ENCODE data around the gene BPIFA2. TPM values are rescaled to one million over a fixed set of nuclear protein-coding genes. Genes with fewer than 3 reads are reported as not detected.

Gene BPIFA2
- total and polyA plus RNA-seq, 2 donors (not counting 1 experiment from before 2014, with no cell fraction given): not detected

DNA sequence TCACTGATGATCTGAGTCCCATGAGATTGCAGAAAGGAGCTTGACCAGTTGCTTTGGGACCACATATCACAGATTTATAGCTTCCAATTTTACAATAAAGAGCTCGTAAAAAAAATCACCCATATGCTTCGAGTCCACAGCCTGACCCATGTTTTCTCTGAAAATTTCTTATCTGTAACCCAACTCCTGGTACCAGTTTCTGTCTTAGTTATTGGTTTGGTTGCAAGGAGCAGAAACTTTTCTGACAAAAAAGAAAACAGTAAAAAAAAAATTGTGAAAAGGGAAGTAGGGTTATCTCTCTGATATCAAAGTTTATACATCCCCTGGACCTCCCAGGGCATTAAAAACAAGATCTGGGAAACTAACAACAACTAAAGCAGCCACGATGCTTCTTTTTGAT, 30.8 kb upstream of the BPIFA2 start:
- Histone ChIP-seq H3K36me3 (replicated peaks in 1 of 2; ENCODE audit: control extremely low read depth in 1 of 2, control insufficient read depth in 1 of 2, extremely low read depth in 1 of 2, insufficient read depth in 2 of 2, low read length in 1 of 2) (no peaks in the 10 kb centered on the region), H3K4me2 (replicated peaks; ENCODE audit: low read depth, low read length, poor library complexity, severe bottlenecking) (no peak overlapping the region), H4K20me1 (ENCODE audit: control insufficient read depth, insufficient read depth, low read length, poor library complexity, severe bottlenecking) (no peaks in the 10 kb centered on the region), H3K4me3 (ENCODE audit: control extremely low read depth in 1 of 5, extremely low read depth in 1 of 5, insufficient read depth in 1 of 5, low read depth in 2 of 5, low read length in 4 of 5) (no peak overlapping the region), H3K27me3 (replicated peaks in 1 of 4; ENCODE audit: control extremely low read depth in 1 of 4, control insufficient read depth in 3 of 4, insufficient read depth in 4 of 4, low read length in 3 of 4) (peaks cover 0 to 2% (median 0%) of the 10 kb centered on the region in 4 experiments), H3K27ac (ENCODE audit: low read length in 2 of 2) (no peak overlapping the region), H3K79me2 (ENCODE audit: control insufficient read depth, insufficient read depth, low read length) (no peaks in the 10 kb centered on the region), H2AFZ (ENCODE audit: insufficient read depth, low read depth, low read length, poor library complexity, severe bottlenecking) (no peak overlapping the region), H3K9ac (ENCODE audit: low read length) (no peak overlapping the region), H3K9me3 (ENCODE audit: control extremely low read depth in 1 of 3, control insufficient read depth in 2 of 3, insufficient read depth in 1 of 3, low read length in 2 of 3) (peaks cover 0 to 1% (median 0%) of the 10 kb centered on the region in 3 donors), H3K4me1 (ENCODE audit: control insufficient read depth in 2 of 2, insufficient read depth in 2 of 2, low read length in 2 of 2) (no peaks in the 10 kb centered on the region)
- DNase-seq: no peak
- CTCF ChIA-PET: no interaction called here
- POLR2A ChIA-PET: no interaction called here
- Mint-ChIP-seq H3K27me3 (peaks cover 7% of the 10 kb centered on the region), H3K9me3 (ENCODE audit: insufficient read depth) (no peaks in the 10 kb centered on the region), H3K4me1 (no peaks in the 10 kb centered on the region), H3K27ac (no peak overlapping the region), H3K4me3 (no peak overlapping the region)
- TF ChIP-seq EZH2 (IDR thresholded peaks at IDR 0.05; ENCODE audit: borderline replicate concordance, insufficient read depth, low read depth, low read length, poor library complexity, severe bottlenecking): no peak
- TF ChIP-seq, protein P1, sequence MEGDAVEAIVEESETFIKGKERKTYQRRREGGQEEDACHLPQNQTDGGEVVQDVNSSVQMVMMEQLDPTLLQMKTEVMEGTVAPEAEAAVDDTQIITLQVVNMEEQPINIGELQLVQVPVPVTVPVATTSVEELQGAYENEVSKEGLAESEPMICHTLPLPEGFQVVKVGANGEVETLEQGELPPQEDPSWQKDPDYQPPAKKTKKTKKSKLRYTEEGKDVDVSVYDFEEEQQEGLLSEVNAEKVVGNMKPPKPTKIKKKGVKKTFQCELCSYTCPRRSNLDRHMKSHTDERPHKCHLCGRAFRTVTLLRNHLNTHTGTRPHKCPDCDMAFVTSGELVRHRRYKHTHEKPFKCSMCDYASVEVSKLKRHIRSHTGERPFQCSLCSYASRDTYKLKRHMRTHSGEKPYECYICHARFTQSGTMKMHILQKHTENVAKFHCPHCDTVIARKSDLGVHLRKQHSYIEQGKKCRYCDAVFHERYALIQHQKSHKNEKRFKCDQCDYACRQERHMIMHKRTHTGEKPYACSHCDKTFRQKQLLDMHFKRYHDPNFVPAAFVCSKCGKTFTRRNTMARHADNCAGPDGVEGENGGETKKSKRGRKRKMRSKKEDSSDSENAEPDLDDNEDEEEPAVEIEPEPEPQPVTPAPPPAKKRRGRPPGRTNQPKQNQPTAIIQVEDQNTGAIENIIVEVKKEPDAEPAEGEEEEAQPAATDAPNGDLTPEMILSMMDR (IDR thresholded peaks at IDR 0.05): no peak
- intact Hi-C loops (cut with micrococcal nuclease): no loop called here
- WGBS (ENCODE audit: insufficient coverage): 67% methylated on average over 1 of the region's 3 CpGs
- ATAC-seq (ENCODE audit: low read depth): no peak

DNA sequence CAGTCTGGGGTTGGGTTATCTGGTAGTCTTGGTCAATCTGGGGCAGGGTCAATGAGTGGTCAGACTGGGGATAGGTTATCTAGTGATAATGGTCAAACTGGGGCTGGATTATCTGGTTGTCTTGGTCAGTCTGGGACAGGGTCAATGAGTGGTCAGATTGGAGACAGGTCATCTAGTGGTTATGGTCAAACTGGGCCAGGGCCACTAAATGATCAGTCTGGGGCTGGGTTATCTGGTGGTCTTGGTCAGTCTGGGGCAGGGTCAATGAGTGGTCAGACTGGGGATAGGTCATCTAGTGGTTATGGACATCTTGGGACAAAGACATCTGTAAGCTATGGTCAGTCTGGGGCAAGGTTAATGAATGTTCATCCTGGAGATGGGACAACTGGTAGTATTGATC, 28.5 kb upstream of the BPIFA2 start:
- no peak for DNase-seq
- no peak overlapping the region for H3K4me3 ChIP-seq (ENCODE audit: control extremely low read depth in 1 of 5, extremely low read depth in 1 of 5, insufficient read depth in 1 of 5, low read depth in 2 of 5, low read length in 4 of 5)
- H3K4me2 ChIP-seq (replicated peaks; ENCODE audit: low read depth, low read length, poor library complexity, severe bottlenecking): no peak overlapping the region
- ATAC-seq (ENCODE audit: low read depth): no peak
- CTCF ChIA-PET: no interaction called here
- no peak overlapping the region for H3K9ac ChIP-seq (ENCODE audit: low read length)
- no peaks in the 10 kb centered on the region for H4K20me1 ChIP-seq (ENCODE audit: control insufficient read depth, insufficient read depth, low read length, poor library complexity, severe bottlenecking)
- H3K4me1 ChIP-seq (ENCODE audit: control insufficient read depth in 2 of 2, insufficient read depth in 2 of 2, low read length in 2 of 2): no peaks in the 10 kb centered on the region
- Mint-ChIP-seq H3K27me3 (peaks cover 4% of the 10 kb centered on the region), H3K9me3 (ENCODE audit: insufficient read depth) (no peaks in the 10 kb centered on the region), H3K27ac (no peak overlapping the region), H3K4me3 (no peak overlapping the region), H3K4me1 (no peaks in the 10 kb centered on the region)
- intact Hi-C loops (cut with micrococcal nuclease): no loop called here
- TF ChIP-seq, protein P1 (IDR thresholded peaks at IDR 0.05): no peak
- POLR2A ChIA-PET: no interaction called here
- H3K27ac ChIP-seq (ENCODE audit: low read length in 2 of 2): no peak overlapping the region
- peaks cover 0 to 1% (median 0%) of the 10 kb centered on the region in 3 donors for H3K9me3 ChIP-seq (ENCODE audit: control extremely low read depth in 1 of 3, control insufficient read depth in 2 of 3, insufficient read depth in 1 of 3, low read length in 2 of 3)
- H2AFZ ChIP-seq (ENCODE audit: insufficient read depth, low read depth, low read length, poor library complexity, severe bottlenecking): no peak overlapping the region
- H3K36me3 ChIP-seq (replicated peaks in 1 of 2; ENCODE audit: control extremely low read depth in 1 of 2, control insufficient read depth in 1 of 2, extremely low read depth in 1 of 2, insufficient read depth in 2 of 2, low read length in 1 of 2): no peaks in the 10 kb centered on the region
- peaks cover 0 to 2% (median 0%) of the 10 kb centered on the region in 4 experiments for H3K27me3 ChIP-seq (replicated peaks in 1 of 4; ENCODE audit: control extremely low read depth in 1 of 4, control insufficient read depth in 3 of 4, insufficient read depth in 4 of 4, low read length in 3 of 4)
- no peaks in the 10 kb centered on the region for H3K79me2 ChIP-seq (ENCODE audit: control insufficient read depth, insufficient read depth, low read length)

All from B cell (primary cell).